Measurements from ENCODE around the gene BRD4.
A peak's percentile ranks its signal among the peaks of the same experiment; 100 is the strongest.

The BRD4 gene

DNA sequence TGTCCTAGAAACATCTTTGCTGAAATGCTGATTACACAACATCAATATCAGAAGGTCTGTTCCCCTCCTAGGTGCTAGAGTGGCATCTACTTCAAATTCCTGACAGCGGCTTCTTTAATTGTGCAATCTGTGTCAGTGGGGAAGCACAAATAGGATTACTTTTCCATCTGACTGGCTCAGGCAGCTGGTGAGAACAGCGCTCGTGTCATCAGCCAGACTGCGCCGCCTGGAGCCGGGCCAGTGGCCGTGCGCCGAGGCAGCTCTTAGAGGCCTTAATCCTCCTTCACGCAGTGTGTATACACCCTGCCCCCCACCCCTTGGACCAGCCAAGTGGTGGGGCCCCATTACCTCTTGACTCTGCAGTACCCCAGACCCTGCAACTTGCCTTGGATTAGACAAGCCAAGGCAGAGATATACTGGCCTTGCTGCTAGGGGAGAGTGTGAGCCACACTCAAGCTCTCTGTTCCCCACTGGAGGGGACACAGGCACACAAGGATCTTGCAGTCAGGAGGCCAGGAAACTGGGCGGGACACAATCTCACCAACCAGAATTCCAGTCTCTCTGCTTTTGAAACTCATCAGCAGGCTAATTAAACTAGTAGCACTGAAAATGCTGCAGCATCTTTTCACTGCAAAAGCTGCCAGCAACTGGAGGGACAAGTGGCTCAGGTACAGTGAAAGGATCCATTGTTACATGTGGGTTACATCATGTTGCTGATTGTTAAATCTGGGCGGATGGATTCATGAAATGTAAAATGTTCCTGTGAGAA lies 51.2 kb downstream of the BRD4 start (continued):
- no peak for TF ChIP-seq PRDM2 (tag by site-specific recombination; IDR thresholded peaks at IDR 0.05; ENCODE audit: borderline replicate concordance)
- TF ChIP-seq ZFP69B (tag by site-specific recombination; IDR thresholded peaks at IDR 0.05): peak; percentile 87; the same call in 1 of the 2 replicates
- peak; percentile 82 for TF ChIP-seq IKZF3 (tag by site-specific recombination; IDR thresholded peaks at IDR 0.05)
- TF ChIP-seq ZIC2 (tag by site-specific recombination; IDR thresholded peaks at IDR 0.05): peak; percentile 68; the same call in 1 of the 2 replicates
- TF ChIP-seq ZNF350 (tag by site-specific recombination; IDR thresholded peaks at IDR 0.05): no peak
- peak; percentile 83 for TF ChIP-seq ZNF10 (tag by site-specific recombination; IDR thresholded peaks at IDR 0.05)
- 0 out of 2 replicates have a peak, but pooled peaks have one; percentile 19 for TF ChIP-seq ZSCAN4 (tag by site-specific recombination; IDR thresholded peaks at IDR 0.05)
- no peak; the same call in 1 of the 2 replicates for TF ChIP-seq GLIS2 (tag by site-specific recombination; IDR thresholded peaks at IDR 0.05)
- TF ChIP-seq ZNF16 (tag by site-specific recombination; IDR thresholded peaks at IDR 0.05; ENCODE audit: low read depth): no peak
- no peak for TF ChIP-seq REPIN1 (tag by site-specific recombination; IDR thresholded peaks at IDR 0.05; ENCODE audit: low read depth)
- TF ChIP-seq ZBTB8A (tag by site-specific recombination; IDR thresholded peaks at IDR 0.05): no peak
- no peak for TF ChIP-seq AEBP2 (tag by site-specific recombination; IDR thresholded peaks at IDR 0.05; ENCODE audit: borderline replicate concordance)
- peak; percentile 85 for TF ChIP-seq ZSCAN30 (tag by site-specific recombination; IDR thresholded peaks at IDR 0.05)
- peak; percentile 57 for TF ChIP-seq ZBTB20 (tag by site-specific recombination; IDR thresholded peaks at IDR 0.05)
- TF ChIP-seq PATZ1 (tag by site-specific recombination; IDR thresholded peaks at IDR 0.05): peak; percentile 81
- peak; percentile 9; the same call in 1 of the 2 replicates for TF ChIP-seq KLF1 (tag by site-specific recombination; IDR thresholded peaks at IDR 0.05)
- 0 out of 2 replicates have a peak, but pooled peaks have one; percentile 26 for TF ChIP-seq ZNF184 (tag by site-specific recombination; IDR thresholded peaks at IDR 0.05)
- TF ChIP-seq TRIM28 (IDR thresholded peaks at IDR 0.05; ENCODE audit: borderline replicate concordance, low read length): peak; percentile 35; the same call in 1 of the 2 replicates
- TF ChIP-seq HOXC10 (CRISPR knock-in tag; IDR thresholded peaks at IDR 0.05): no peak
- 0 out of 2 replicates have a peak, but pooled peaks have one; percentile 18 for TF ChIP-seq ZNF2 (tag by site-specific recombination; IDR thresholded peaks at IDR 0.05)
- TF ChIP-seq ZFP41 (tag by site-specific recombination; IDR thresholded peaks at IDR 0.05; ENCODE audit: borderline replicate concordance): no peak
- peak; percentile 22; the same call in 1 of the 2 replicates for TF ChIP-seq ZXDB (tag by site-specific recombination; IDR thresholded peaks at IDR 0.05)
- TF ChIP-seq ZNF707 (tag by site-specific recombination; IDR thresholded peaks at IDR 0.05): no peak
- no peak for TF ChIP-seq ZNF768 (tag by site-specific recombination; IDR thresholded peaks at IDR 0.05)
- peak; percentile 70 for TF ChIP-seq PRDM1 (tag by site-specific recombination; IDR thresholded peaks at IDR 0.05)
- TF ChIP-seq GFI1B (tag by site-specific recombination; IDR thresholded peaks at IDR 0.05): 0 out of 2 replicates have a peak, but pooled peaks have one; percentile 42
- TF ChIP-seq ZNF394 (tag by site-specific recombination; IDR thresholded peaks at IDR 0.05; ENCODE audit: borderline replicate concordance): no peak; the same call in 1 of the 2 replicates
- TF ChIP-seq, protein P1, sequence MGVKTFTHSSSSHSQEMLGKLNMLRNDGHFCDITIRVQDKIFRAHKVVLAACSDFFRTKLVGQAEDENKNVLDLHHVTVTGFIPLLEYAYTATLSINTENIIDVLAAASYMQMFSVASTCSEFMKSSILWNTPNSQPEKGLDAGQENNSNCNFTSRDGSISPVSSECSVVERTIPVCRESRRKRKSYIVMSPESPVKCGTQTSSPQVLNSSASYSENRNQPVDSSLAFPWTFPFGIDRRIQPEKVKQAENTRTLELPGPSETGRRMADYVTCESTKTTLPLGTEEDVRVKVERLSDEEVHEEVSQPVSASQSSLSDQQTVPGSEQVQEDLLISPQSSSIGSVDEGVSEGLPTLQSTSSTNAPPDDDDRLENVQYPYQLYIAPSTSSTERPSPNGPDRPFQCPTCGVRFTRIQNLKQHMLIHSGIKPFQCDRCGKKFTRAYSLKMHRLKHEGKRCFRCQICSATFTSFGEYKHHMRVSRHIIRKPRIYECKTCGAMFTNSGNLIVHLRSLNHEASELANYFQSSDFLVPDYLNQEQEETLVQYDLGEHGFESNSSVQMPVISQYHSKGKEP (tag by site-specific recombination; IDR thresholded peaks at IDR 0.05): peak; percentile 98

Measured in HEK293 (cell line).